ENCODE results near the gene CTIF.

The CTIF gene

GRCh38 chr18:48541026-48541746, 2.4 kb downstream of the CTIF start:
- Histone ChIP-seq H2AFZ (ENCODE audit: low read length) (peak overlapping the region; percentile 99), H3K27ac (replicated peaks; ENCODE audit: low read length) (no peak overlapping the region), H2BK12ac (ENCODE audit: low read length) (peak overlapping the region; percentile 14), H3K36me3 (replicated peaks in 1 of 2; ENCODE audit: control insufficient read depth in 2 of 2, insufficient read depth in 2 of 2, low read length in 2 of 2) (no peaks in the 10 kb centered on the region), H4K8ac (ENCODE audit: low read depth, low read length) (no peak overlapping the region), H2AK5ac (ENCODE audit: low read depth, low read length) (peak overlapping the region; percentile 56), H3K14ac (ENCODE audit: low read length) (peak overlapping the region; percentile 50), H3K79me1 (ENCODE audit: low read depth, low read length) (no peaks in the 10 kb centered on the region), H3K4me3 (ENCODE audit: low read length in 2 of 2) (peak overlapping the region; percentile 82 to 84), H2BK120ac (ENCODE audit: low read depth, low read length) (peak overlapping the region; percentile 47), H2BK15ac (ENCODE audit: low read length) (no peak overlapping the region), H3K4ac (ENCODE audit: low read length) (no peak overlapping the region), H3K23ac (ENCODE audit: low read depth, low read length, poor library complexity) (peak overlapping the region; percentile 71), H3K9me3 (replicated peaks in 1 of 2; ENCODE audit: control insufficient read depth in 2 of 2, insufficient read depth in 1 of 2, low read depth in 1 of 2, low read length in 2 of 2) (no peaks in the 10 kb centered on the region), H4K91ac (ENCODE audit: low read depth, low read length, poor library complexity) (no peak overlapping the region), H3K4me2 (ENCODE audit: insufficient read depth, low read length, poor library complexity, severe bottlenecking) (peak overlapping the region; percentile 90), H3K9ac (ENCODE audit: low read depth, low read length, poor library complexity) (peak overlapping the region; percentile 83), H2BK5ac (ENCODE audit: low read length) (no peak overlapping the region), H3K27me3 (ENCODE audit: control insufficient read depth in 3 of 3, insufficient read depth in 3 of 3, low read depth in 1 of 3, low read length in 3 of 3) (peaks cover 0 to 12% (median 0%) of the 10 kb centered on the region in 3 experiments), H3K4me1 (ENCODE audit: control insufficient read depth in 2 of 2, insufficient read depth in 1 of 2, low read depth in 1 of 2, low read length in 2 of 2) (peaks cover 18 to 23% of the 10 kb centered on the region in 2 donors), H3K18ac (ENCODE audit: low read length) (peak overlapping the region; percentile 87)
- WGBS, 2 donors (ENCODE audit: extremely low coverage in 2 of 2, insufficient read length in 2 of 2, insufficient replicate concordance in 1 of 2), result no CpG with 5 or more reads among the region's 62 CpGs
- peak; percentile 65 for DNase-seq (ENCODE audit: low spot score)

GRCh38 chr18:48541747-48542400, 3.0 kb downstream of the CTIF start:
- WGBS, 2 donors (ENCODE audit: extremely low coverage in 2 of 2, insufficient read length in 2 of 2, insufficient replicate concordance in 1 of 2), result no CpG with 5 or more reads among the region's 4 CpGs
- H3K79me1 ChIP-seq (ENCODE audit: low read depth, low read length), result no peaks in the 10 kb centered on the region
- peaks cover 25 to 30% of the 10 kb centered on the region in 2 donors for H3K4me1 ChIP-seq (ENCODE audit: control insufficient read depth in 2 of 2, insufficient read depth in 1 of 2, low read depth in 1 of 2, low read length in 2 of 2)
- no peak overlapping the region for H3K14ac ChIP-seq (ENCODE audit: low read length)
- no peak overlapping the region for H2BK15ac ChIP-seq (ENCODE audit: low read length)
- no peaks in the 10 kb centered on the region for H3K36me3 ChIP-seq (replicated peaks in 1 of 2; ENCODE audit: control insufficient read depth in 2 of 2, insufficient read depth in 2 of 2, low read length in 2 of 2)
- no peak overlapping the region for H2AK5ac ChIP-seq (ENCODE audit: low read depth, low read length)
- H3K18ac ChIP-seq (ENCODE audit: low read length), result no peak overlapping the region
- H2BK12ac ChIP-seq (ENCODE audit: low read length), result no peak overlapping the region
- H3K27me3 ChIP-seq (ENCODE audit: control insufficient read depth in 3 of 3, insufficient read depth in 3 of 3, low read depth in 1 of 3, low read length in 3 of 3), result peaks cover 0 to 5% (median 0%) of the 10 kb centered on the region in 3 experiments
- H3K4me2 ChIP-seq (ENCODE audit: insufficient read depth, low read length, poor library complexity, severe bottlenecking), result no peak overlapping the region
- no peak overlapping the region for H3K27ac ChIP-seq (replicated peaks; ENCODE audit: low read length)
- H3K9ac ChIP-seq (ENCODE audit: low read depth, low read length, poor library complexity), result no peak overlapping the region
- no peak overlapping the region for H3K23ac ChIP-seq (ENCODE audit: low read depth, low read length, poor library complexity)
- H4K8ac ChIP-seq (ENCODE audit: low read depth, low read length), result no peak overlapping the region
- no peak overlapping the region for H2AFZ ChIP-seq (ENCODE audit: low read length)
- H3K9me3 ChIP-seq (replicated peaks in 1 of 2; ENCODE audit: control insufficient read depth in 2 of 2, insufficient read depth in 1 of 2, low read depth in 1 of 2, low read length in 2 of 2), result no peaks in the 10 kb centered on the region
- no peak overlapping the region for H3K4ac ChIP-seq (ENCODE audit: low read length)
- no peak overlapping the region for H2BK5ac ChIP-seq (ENCODE audit: low read length)
- DNase-seq (ENCODE audit: low spot score), result no peak
- H4K91ac ChIP-seq (ENCODE audit: low read depth, low read length, poor library complexity), result no peak overlapping the region
- H3K4me3 ChIP-seq (ENCODE audit: low read length in 2 of 2), result peak overlapping the region in 1 of 2 donors; percentile 82
- no peak overlapping the region for H2BK120ac ChIP-seq (ENCODE audit: low read depth, low read length)

GRCh38 chr18:48542513-48543181, 3.8 kb downstream of the CTIF start:
- Histone ChIP-seq H4K91ac (ENCODE audit: low read depth, low read length, poor library complexity) (no peak overlapping the region), H3K9me3 (replicated peaks in 1 of 2; ENCODE audit: control insufficient read depth in 2 of 2, insufficient read depth in 1 of 2, low read depth in 1 of 2, low read length in 2 of 2) (no peaks in the 10 kb centered on the region), H3K23ac (ENCODE audit: low read depth, low read length, poor library complexity) (no peak overlapping the region), H3K18ac (ENCODE audit: low read length) (no peak overlapping the region), H3K36me3 (replicated peaks in 1 of 2; ENCODE audit: control insufficient read depth in 2 of 2, insufficient read depth in 2 of 2, low read length in 2 of 2) (no peaks in the 10 kb centered on the region), H4K8ac (ENCODE audit: low read depth, low read length) (no peak overlapping the region), H3K4me3 (ENCODE audit: low read length in 2 of 2) (no peak overlapping the region), H3K14ac (ENCODE audit: low read length) (no peak overlapping the region), H3K4me2 (ENCODE audit: insufficient read depth, low read length, poor library complexity, severe bottlenecking) (no peak overlapping the region), H3K9ac (ENCODE audit: low read depth, low read length, poor library complexity) (no peak overlapping the region), H3K27ac (replicated peaks; ENCODE audit: low read length) (no peak overlapping the region), H2BK12ac (ENCODE audit: low read length) (no peak overlapping the region), H3K4ac (ENCODE audit: low read length) (no peak overlapping the region), H2AFZ (ENCODE audit: low read length) (no peak overlapping the region), H2BK5ac (ENCODE audit: low read length) (no peak overlapping the region), H3K27me3 (ENCODE audit: control insufficient read depth in 3 of 3, insufficient read depth in 3 of 3, low read depth in 1 of 3, low read length in 3 of 3) (no peaks in the 10 kb centered on the region), H2BK15ac (ENCODE audit: low read length) (no peak overlapping the region), H2AK5ac (ENCODE audit: low read depth, low read length) (no peak overlapping the region), H3K4me1 (ENCODE audit: control insufficient read depth in 2 of 2, insufficient read depth in 1 of 2, low read depth in 1 of 2, low read length in 2 of 2) (peaks cover 32 to 36% of the 10 kb centered on the region in 2 donors), H2BK120ac (ENCODE audit: low read depth, low read length) (no peak overlapping the region), H3K79me1 (ENCODE audit: low read depth, low read length) (no peaks in the 10 kb centered on the region)
- no peak for DNase-seq (ENCODE audit: low spot score)
- no CpG with 5 or more reads among the region's 7 CpGs for WGBS, 2 donors (ENCODE audit: extremely low coverage in 2 of 2, insufficient read length in 2 of 2, insufficient replicate concordance in 1 of 2)

GRCh38 chr18:48543228-48543627, 4.4 kb downstream of the CTIF start:
- DNase-seq (ENCODE audit: low spot score), result no peak
- H2BK5ac ChIP-seq (ENCODE audit: low read length), result no peak overlapping the region
- no peak overlapping the region for H2BK15ac ChIP-seq (ENCODE audit: low read length)
- no peak overlapping the region for H3K14ac ChIP-seq (ENCODE audit: low read length)
- H2AFZ ChIP-seq (ENCODE audit: low read length), result no peak overlapping the region
- no peak overlapping the region for H2BK12ac ChIP-seq (ENCODE audit: low read length)
- H3K79me1 ChIP-seq (ENCODE audit: low read depth, low read length), result no peaks in the 10 kb centered on the region
- no peak overlapping the region for H3K9ac ChIP-seq (ENCODE audit: low read depth, low read length, poor library complexity)
- H3K18ac ChIP-seq (ENCODE audit: low read length), result no peak overlapping the region
- H3K4me3 ChIP-seq (ENCODE audit: low read length in 2 of 2), result no peak overlapping the region
- no peak overlapping the region for H2AK5ac ChIP-seq (ENCODE audit: low read depth, low read length)
- H3K9me3 ChIP-seq (replicated peaks in 1 of 2; ENCODE audit: control insufficient read depth in 2 of 2, insufficient read depth in 1 of 2, low read depth in 1 of 2, low read length in 2 of 2), result no peaks in the 10 kb centered on the region
- no CpG with 5 or more reads among the region's 8 CpGs for WGBS, 2 donors (ENCODE audit: extremely low coverage in 2 of 2, insufficient read length in 2 of 2, insufficient replicate concordance in 1 of 2)
- no peaks in the 10 kb centered on the region for H3K36me3 ChIP-seq (replicated peaks in 1 of 2; ENCODE audit: control insufficient read depth in 2 of 2, insufficient read depth in 2 of 2, low read length in 2 of 2)
- H3K27ac ChIP-seq (replicated peaks; ENCODE audit: low read length), result no peak overlapping the region
- no peak overlapping the region for H2BK120ac ChIP-seq (ENCODE audit: low read depth, low read length)
- no peak overlapping the region for H3K4ac ChIP-seq (ENCODE audit: low read length)
- no peaks in the 10 kb centered on the region for H3K27me3 ChIP-seq (ENCODE audit: control insufficient read depth in 3 of 3, insufficient read depth in 3 of 3, low read depth in 1 of 3, low read length in 3 of 3)
- H3K23ac ChIP-seq (ENCODE audit: low read depth, low read length, poor library complexity), result no peak overlapping the region
- H4K8ac ChIP-seq (ENCODE audit: low read depth, low read length), result no peak overlapping the region
- peaks cover 31 to 40% of the 10 kb centered on the region in 2 donors for H3K4me1 ChIP-seq (ENCODE audit: control insufficient read depth in 2 of 2, insufficient read depth in 1 of 2, low read depth in 1 of 2, low read length in 2 of 2)
- H4K91ac ChIP-seq (ENCODE audit: low read depth, low read length, poor library complexity), result no peak overlapping the region
- H3K4me2 ChIP-seq (ENCODE audit: insufficient read depth, low read length, poor library complexity, severe bottlenecking), result no peak overlapping the region
